CD4-positive, CD25-positive, alpha-beta regulatory T cell (primary cell): ENCODE results near the gene GLRB. TPM values are rescaled to one million over a fixed set of nuclear protein-coding genes. Genes with fewer than 3 reads are reported as not detected.
"Not testable (repeated sequence)": the region's sequence is repeated elsewhere in the genome, so short reads cannot be mapped to it uniquely, and the experiment has no call there.

Experiments used
- ATAC-seq, 2 donors: fragments of 150-1000 bp; cut with Tn5 transposase; one replicate each; pipeline ENCODE4 v1.10.0; 2021; ENCODE audit warnings: low read depth in 2 of 2, moderate number of reproducible peaks in 2 of 2, moderate library complexity in 1 of 2
- DNase-seq, 3 donors: peaks; one replicate each; pipeline versions ENCODE4 v3.0.0 to v3.0.0-alpha.2; 2012 to 2022; ENCODE audit warnings: mixed read lengths in 1 of 3
- H3K27ac ChIP-seq: one replicate; pipeline ENCODE4 v1.7.0; 2013; ENCODE audit warnings: mild to moderate bottlenecking, low read length; ENCODE audit not compliant: insufficient read depth, poor library complexity, severe bottlenecking
- H3K27me3 ChIP-seq: one replicate; pipeline ENCODE4 v1.7.0; 2013; ENCODE audit warnings: low read length; ENCODE audit not compliant: control insufficient read depth, insufficient read depth
- H3K36me3 ChIP-seq: one replicate; pipeline ENCODE4 v1.7.0; 2013; ENCODE audit warnings: mild to moderate bottlenecking, low read length, moderate library complexity; ENCODE audit not compliant: control insufficient read depth, insufficient read depth
- H3K4me1 ChIP-seq: 2 replicates; pipeline ENCODE4 v1.7.0; 2013; ENCODE audit warnings: mild to moderate bottlenecking, low read length; ENCODE audit not compliant: insufficient read depth, control insufficient read depth, poor library complexity, severe bottlenecking
- H3K4me3 ChIP-seq: one replicate; pipeline ENCODE4 v1.7.0; 2013; ENCODE audit warnings: low read depth, mild to moderate bottlenecking, low read length, moderate library complexity
- H3K9me3 ChIP-seq, 2 experiments: 1 replicate in 1 of 2; 2 replicates in 1 of 2; pipeline ENCODE4 v1.7.0; 2013; ENCODE audit warnings: low read length in 2 of 2, mild to moderate bottlenecking in 1 of 2, moderate library complexity in 1 of 2; ENCODE audit not compliant: control insufficient read depth in 2 of 2
- H3K27ac Mint-ChIP-seq, 3 donors: one replicate each; pipeline ENCODE4 v1.8.0; 2020 to 2022; ENCODE audit warnings: mild to moderate bottlenecking in 3 of 3, mixed read lengths in 3 of 3, moderate library complexity in 2 of 3
- H3K27me3 Mint-ChIP-seq: one replicate; pipeline ENCODE4 v1.8.0; 2022; ENCODE audit warnings: mild to moderate bottlenecking, mixed read lengths
- H3K36me3 Mint-ChIP-seq: one replicate; pipeline ENCODE4 v1.8.0; 2020; ENCODE audit warnings: mixed read lengths
- H3K4me1 Mint-ChIP-seq, 4 donors: one replicate each; pipeline ENCODE4 v1.8.0; 2020 to 2022; ENCODE audit warnings: mixed read lengths in 4 of 4, mild to moderate bottlenecking in 1 of 4
- H3K4me3 Mint-ChIP-seq, 4 donors: one replicate each; pipeline ENCODE4 v1.8.0; 2020 to 2022; ENCODE audit warnings: mild to moderate bottlenecking in 4 of 4, mixed read lengths in 4 of 4, moderate library complexity in 3 of 4
- H3K9me3 Mint-ChIP-seq, 7 donors: one replicate each; pipeline ENCODE4 v1.8.0; 2020 to 2022; ENCODE audit warnings: mixed read lengths in 7 of 7, mild to moderate bottlenecking in 3 of 7, moderate library complexity in 2 of 7
- polyA plus RNA-seq, 4 donors: library from polyadenylated mRNA; unstranded; fragments of 300-500 nt; fragmentation: Illumina TruSeq; gene quantifications; one replicate each; pipeline ENCODE4 v1.2.3, GENCODE V29; 2021
- total RNA-seq: library from RNA; stranded (reverse); gene quantifications from one replicate; pipeline ENCODE4 v1.2.3, GENCODE V29; 2022

Gene GLRB
- total and polyA plus RNA-seq, 5 donors from 2014 or later = not detected

GRCh38 chr4:157128395-157128794 lies 52.4 kb downstream of the GLRB start:
- H3K36me3 ChIP-seq = no peaks in the 10 kb centered on the region
- H3K27ac Mint-ChIP-seq = no peak overlapping the region
- H3K4me1 Mint-ChIP-seq = no peaks in the 10 kb centered on the region
- no peaks in the 10 kb centered on the region for H3K4me1 ChIP-seq
- DNase-seq (no peak), ATAC-seq (no peak)
- no peak overlapping the region for H3K4me3 Mint-ChIP-seq
- no peaks in the 10 kb centered on the region for H3K27me3 Mint-ChIP-seq
- no peaks in the 10 kb centered on the region for H3K27me3 ChIP-seq
- no peak overlapping the region for H3K27ac ChIP-seq
- H3K9me3 Mint-ChIP-seq = peaks cover 0 to 11% (median 2%) of the 10 kb centered on the region in 7 donors
- H3K4me3 ChIP-seq = no peak overlapping the region
- H3K9me3 ChIP-seq = no peaks in the 10 kb centered on the region
- H3K36me3 Mint-ChIP-seq = no peaks in the 10 kb centered on the region

- no peak overlapping the region for H3K27ac ChIP-seq
- no peaks in the 10 kb centered on the region for H3K27me3 Mint-ChIP-seq
- no peaks in the 10 kb centered on the region for H3K4me1 Mint-ChIP-seq
- H3K4me3 Mint-ChIP-seq = no peak overlapping the region
- H3K4me3 ChIP-seq = no peak overlapping the region
- DNase-seq = no peak
- no peak overlapping the region for H3K27ac Mint-ChIP-seq
- no peak for ATAC-seq
- H3K4me1 ChIP-seq = no peaks in the 10 kb centered on the region
- no peaks in the 10 kb centered on the region for H3K9me3 ChIP-seq
- H3K36me3 ChIP-seq = no peaks in the 10 kb centered on the region
- H3K36me3 Mint-ChIP-seq = no peaks in the 10 kb centered on the region
- H3K9me3 Mint-ChIP-seq = peaks cover 0 to 8% (median 6%) of the 10 kb centered on the region in 7 donors
- no peaks in the 10 kb centered on the region for H3K27me3 ChIP-seq
Measured at GRCh38 chr4:157141976-157142375, 66.0 kb downstream of the GLRB start.

- Mint-ChIP-seq H3K4me1 (no peaks in the 10 kb centered on the region), H3K9me3 (peaks cover 5 to 14% (median 7%) of the 10 kb centered on the region in 7 donors), H3K4me3 (no peak overlapping the region), H3K27ac (no peak overlapping the region), H3K36me3 (no peaks in the 10 kb centered on the region), H3K27me3 (no peaks in the 10 kb centered on the region)
- H3K36me3 ChIP-seq = no peaks in the 10 kb centered on the region
- DNase-seq (no peak), ATAC-seq (no peak)
- no peaks in the 10 kb centered on the region for H3K27me3 ChIP-seq
- no peak overlapping the region for H3K4me3 ChIP-seq
- H3K4me1 ChIP-seq = no peaks in the 10 kb centered on the region
- H3K9me3 ChIP-seq = peaks cover 0 to 2% of the 10 kb centered on the region in 2 experiments
- H3K27ac ChIP-seq = no peak overlapping the region
Measured at GRCh38 chr4:157143369-157143768, 67.4 kb downstream of the GLRB start.

- Histone ChIP-seq H3K27ac (no peak overlapping the region), H3K27me3 (no peaks in the 10 kb centered on the region), H3K9me3 (peaks cover 0 to 2% of the 10 kb centered on the region in 2 experiments), H3K4me1 (no peaks in the 10 kb centered on the region), H3K4me3 (no peak overlapping the region), H3K36me3 (no peaks in the 10 kb centered on the region)
- ATAC-seq (no peak), DNase-seq (no peak)
- Mint-ChIP-seq H3K27me3 (no peaks in the 10 kb centered on the region), H3K27ac (no peak overlapping the region), H3K36me3 (no peaks in the 10 kb centered on the region), H3K4me3 (no peak overlapping the region), H3K9me3 (peaks cover 1 to 40% (median 14%) of the 10 kb centered on the region in 7 donors), H3K4me1 (no peaks in the 10 kb centered on the region)
Measured at GRCh38 chr4:157151711-157152110, 75.8 kb downstream of the GLRB start.

- Mint-ChIP-seq H3K27ac (no peak overlapping the region), H3K36me3 (no peaks in the 10 kb centered on the region), H3K4me3 (no peak overlapping the region), H3K27me3 (no peaks in the 10 kb centered on the region), H3K4me1 (no peaks in the 10 kb centered on the region), H3K9me3 (peaks cover 0 to 10% (median 5%) of the 10 kb centered on the region in 7 donors)
- no peak overlapping the region for H3K27ac ChIP-seq
- no peaks in the 10 kb centered on the region for H3K27me3 ChIP-seq
- no peak overlapping the region for H3K4me3 ChIP-seq
- no peaks in the 10 kb centered on the region for H3K36me3 ChIP-seq
- DNase-seq (no peak), ATAC-seq (no peak)
- H3K4me1 ChIP-seq = no peaks in the 10 kb centered on the region
- peaks cover 0 to 5% of the 10 kb centered on the region in 2 experiments for H3K9me3 ChIP-seq
Measured at GRCh38 chr4:157165935-157166610, 90.1 kb downstream of the GLRB start.

GRCh38 chr4:157170321-157170720 lies 94.4 kb downstream of the GLRB start:
- no peaks in the 10 kb centered on the region for H3K36me3 ChIP-seq
- ATAC-seq (no peak), DNase-seq (no peak)
- no peak overlapping the region for H3K4me3 ChIP-seq
- H3K4me1 Mint-ChIP-seq = no peaks in the 10 kb centered on the region
- no peak overlapping the region for H3K27ac Mint-ChIP-seq
- H3K27ac ChIP-seq = no peak overlapping the region
- H3K27me3 ChIP-seq = no peaks in the 10 kb centered on the region
- no peaks in the 10 kb centered on the region for H3K4me1 ChIP-seq
- H3K9me3 ChIP-seq = no peaks in the 10 kb centered on the region
- H3K36me3 Mint-ChIP-seq = no peaks in the 10 kb centered on the region
- peaks cover 0 to 3% (median 0%) of the 10 kb centered on the region in 7 donors for H3K9me3 Mint-ChIP-seq
- H3K27me3 Mint-ChIP-seq = no peaks in the 10 kb centered on the region
- H3K4me3 Mint-ChIP-seq = no peak overlapping the region

GRCh38 chr4:157172011-157172410 lies 96.1 kb downstream of the GLRB start:
- Histone ChIP-seq H3K36me3 (no peaks in the 10 kb centered on the region), H3K4me1 (no peaks in the 10 kb centered on the region), H3K4me3 (no peak overlapping the region), H3K9me3 (no peaks in the 10 kb centered on the region), H3K27ac (no peak overlapping the region), H3K27me3 (no peaks in the 10 kb centered on the region)
- no peak overlapping the region for H3K4me3 Mint-ChIP-seq
- H3K27me3 Mint-ChIP-seq = no peaks in the 10 kb centered on the region
- H3K36me3 Mint-ChIP-seq = no peaks in the 10 kb centered on the region
- no peaks in the 10 kb centered on the region for H3K4me1 Mint-ChIP-seq
- no peak overlapping the region for H3K27ac Mint-ChIP-seq
- peaks cover 0 to 3% (median 2%) of the 10 kb centered on the region in 7 donors for H3K9me3 Mint-ChIP-seq
- no peak for DNase-seq
- ATAC-seq = no peak

- not testable (repeated sequence) for H3K4me1 ChIP-seq, H3K9me3 Mint-ChIP-seq, H3K36me3 ChIP-seq, DNase-seq, ATAC-seq, H3K27me3 ChIP-seq, H3K4me3 Mint-ChIP-seq, H3K27me3 Mint-ChIP-seq, H3K4me1 Mint-ChIP-seq, H3K36me3 Mint-ChIP-seq, H3K9me3 ChIP-seq, H3K4me3 ChIP-seq, H3K27ac ChIP-seq, H3K27ac Mint-ChIP-seq
Measured at GRCh38 chr4:157180268-157180667, 104.3 kb downstream of the GLRB start.
